Effector memory CD4-positive, alpha-beta T cell (primary cell): ENCODE data around the gene PKP1.

Experiments
- DNase-seq, 3 donors: peaks; one replicate each; pipeline ENCODE4 v3.0.0-alpha.2; 2020
- H3K27ac ChIP-seq: 2 replicates; pipeline ENCODE4 v1.7.0; 2013; ENCODE audit warnings: mild to moderate bottlenecking, low read length, moderate library complexity; ENCODE audit not compliant: insufficient read depth, poor library complexity, severe bottlenecking
- H3K27me3 ChIP-seq: replicated peaks from 2 replicates; pipeline ENCODE4 v1.7.0; 2013; ENCODE audit warnings: mild to moderate bottlenecking, low read length; ENCODE audit not compliant: insufficient read depth, control insufficient read depth, poor library complexity, severe bottlenecking
- H3K36me3 ChIP-seq: 2 replicates; pipeline ENCODE4 v1.7.0; 2013; ENCODE audit warnings: mild to moderate bottlenecking, low read length, moderate library complexity; ENCODE audit not compliant: control insufficient read depth, insufficient read depth
- H3K4me1 ChIP-seq: 2 replicates; pipeline ENCODE4 v1.7.0; 2013; ENCODE audit warnings: low read length, mild to moderate bottlenecking; ENCODE audit not compliant: control insufficient read depth, insufficient read depth, poor library complexity, severe bottlenecking
- H3K4me3 ChIP-seq: 2 replicates; pipeline ENCODE4 v1.7.0; 2013; ENCODE audit warnings: low read length, low read depth, mild to moderate bottlenecking; ENCODE audit not compliant: insufficient read depth, poor library complexity, severe bottlenecking
- H3K9me3 ChIP-seq: 2 replicates; pipeline ENCODE4 v1.7.0; 2013; ENCODE audit warnings: mild to moderate bottlenecking, low read length, moderate library complexity; ENCODE audit not compliant: control insufficient read depth

PKP1 gene

GRCh38 chr1:201316556-201316955, 33.2 kb downstream of the PKP1 start:
- no peak overlapping the region for H3K27ac ChIP-seq
- H3K4me1 ChIP-seq, result no peaks in the 10 kb centered on the region
- no peaks in the 10 kb centered on the region for H3K27me3 ChIP-seq
- H3K4me3 ChIP-seq, result no peak overlapping the region
- no peaks in the 10 kb centered on the region for H3K9me3 ChIP-seq
- no peak for DNase-seq
- no peaks in the 10 kb centered on the region for H3K36me3 ChIP-seq

- DNase-seq, result no peak
- Histone ChIP-seq H3K27me3 (no peaks in the 10 kb centered on the region), H3K9me3 (no peaks in the 10 kb centered on the region), H3K4me1 (no peaks in the 10 kb centered on the region), H3K36me3 (no peaks in the 10 kb centered on the region), H3K4me3 (no peak overlapping the region), H3K27ac (no peak overlapping the region)
Observed at GRCh38 chr1:201317551-201317950, 34.2 kb downstream of the PKP1 start.

GRCh38 chr1:201318504-201319340, 35.4 kb downstream of the PKP1 start:
- Histone ChIP-seq H3K36me3 (no peaks in the 10 kb centered on the region), H3K9me3 (no peaks in the 10 kb centered on the region), H3K4me1 (no peaks in the 10 kb centered on the region), H3K27ac (no peak overlapping the region), H3K4me3 (no peak overlapping the region), H3K27me3 (no peaks in the 10 kb centered on the region)
- DNase-seq, result no peak

DNA sequence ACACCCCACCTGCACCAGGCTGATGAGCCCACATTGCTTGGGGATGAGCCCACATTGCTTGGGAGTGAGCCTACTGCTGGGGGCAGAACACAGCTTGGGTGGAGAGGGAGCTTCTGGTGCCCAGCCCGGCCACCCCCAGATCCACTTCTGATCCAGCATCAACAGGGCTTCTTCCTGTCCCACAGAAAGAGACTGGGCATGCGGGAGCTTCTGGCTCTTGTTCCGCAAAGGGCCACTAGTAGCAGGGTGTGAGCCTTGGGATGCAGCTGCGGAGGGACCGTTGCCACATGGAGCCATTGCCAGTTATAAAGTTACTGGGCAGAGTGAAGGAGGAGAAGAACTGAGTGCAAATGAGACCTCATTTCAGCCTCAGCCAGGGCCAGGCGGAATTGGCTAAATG, 36.3 kb downstream of the PKP1 start:
- no peaks in the 10 kb centered on the region for H3K36me3 ChIP-seq
- DNase-seq, result no peak
- H3K4me3 ChIP-seq, result no peak overlapping the region
- no peak overlapping the region for H3K27ac ChIP-seq
- no peaks in the 10 kb centered on the region for H3K27me3 ChIP-seq
- H3K9me3 ChIP-seq, result no peaks in the 10 kb centered on the region
- no peaks in the 10 kb centered on the region for H3K4me1 ChIP-seq

DNA sequence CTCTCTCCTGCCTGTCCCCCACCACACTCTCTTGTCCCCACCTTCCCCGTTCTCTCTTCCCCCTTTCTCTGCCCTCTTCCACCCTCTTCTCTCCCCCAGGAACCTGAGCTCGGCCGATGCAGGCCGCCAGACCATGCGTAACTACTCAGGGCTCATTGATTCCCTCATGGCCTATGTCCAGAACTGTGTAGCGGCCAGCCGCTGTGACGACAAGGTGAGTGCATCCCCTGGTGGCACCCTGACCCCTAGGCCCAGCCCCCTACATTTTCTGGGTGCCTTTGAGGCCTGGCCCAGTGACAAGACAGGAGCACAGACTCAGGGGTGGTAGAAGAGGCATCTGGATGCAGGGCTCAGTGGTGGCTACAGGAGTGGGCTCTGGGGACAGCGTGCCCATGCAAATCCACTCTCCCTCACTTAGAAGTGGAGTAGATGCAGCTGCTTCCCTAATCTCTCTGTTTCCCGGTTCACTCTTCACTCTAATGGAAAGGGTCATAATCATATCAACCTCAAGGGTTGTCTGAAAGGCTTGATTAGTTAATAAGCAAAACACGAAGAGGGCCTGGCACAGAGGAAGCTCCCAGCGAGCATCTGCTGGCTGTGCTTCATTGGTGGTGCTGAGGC, 37.0 kb downstream of the PKP1 start:
- Histone ChIP-seq H3K27me3 (no peaks in the 10 kb centered on the region), H3K27ac (no peak overlapping the region), H3K9me3 (no peaks in the 10 kb centered on the region), H3K4me3 (no peak overlapping the region), H3K4me1 (no peaks in the 10 kb centered on the region), H3K36me3 (no peaks in the 10 kb centered on the region)
- no peak for DNase-seq

DNA sequence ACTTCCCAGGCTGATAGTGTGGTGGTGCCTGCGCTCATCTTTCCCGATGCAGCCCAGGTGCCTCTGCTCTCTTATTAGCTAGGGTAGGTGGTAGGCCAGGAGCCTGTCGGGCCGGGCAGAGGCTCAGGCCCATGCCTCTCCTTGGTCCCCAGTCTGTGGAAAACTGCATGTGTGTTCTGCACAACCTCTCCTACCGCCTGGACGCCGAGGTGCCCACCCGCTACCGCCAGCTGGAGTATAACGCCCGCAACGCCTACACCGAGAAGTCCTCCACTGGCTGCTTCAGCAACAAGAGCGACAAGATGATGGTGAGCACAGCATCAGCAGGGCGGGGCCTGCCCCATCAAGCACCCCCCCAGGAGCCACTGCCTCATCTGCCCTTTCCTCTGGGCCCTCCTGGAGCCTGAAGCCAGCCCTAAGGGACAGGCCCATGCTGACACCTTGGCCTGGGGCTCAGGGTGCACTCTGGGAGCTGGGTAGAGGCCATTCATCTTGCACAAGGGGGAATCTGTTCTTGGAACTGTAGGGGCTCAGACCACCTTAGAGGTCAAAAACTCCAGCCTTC, 38.6 kb downstream of the PKP1 start:
- H3K9me3 ChIP-seq, result no peaks in the 10 kb centered on the region
- H3K27me3 ChIP-seq, result no peaks in the 10 kb centered on the region
- no peaks in the 10 kb centered on the region for H3K4me1 ChIP-seq
- H3K4me3 ChIP-seq, result no peak overlapping the region
- H3K36me3 ChIP-seq, result no peaks in the 10 kb centered on the region
- DNase-seq, result no peak
- H3K27ac ChIP-seq, result no peak overlapping the region

DNA sequence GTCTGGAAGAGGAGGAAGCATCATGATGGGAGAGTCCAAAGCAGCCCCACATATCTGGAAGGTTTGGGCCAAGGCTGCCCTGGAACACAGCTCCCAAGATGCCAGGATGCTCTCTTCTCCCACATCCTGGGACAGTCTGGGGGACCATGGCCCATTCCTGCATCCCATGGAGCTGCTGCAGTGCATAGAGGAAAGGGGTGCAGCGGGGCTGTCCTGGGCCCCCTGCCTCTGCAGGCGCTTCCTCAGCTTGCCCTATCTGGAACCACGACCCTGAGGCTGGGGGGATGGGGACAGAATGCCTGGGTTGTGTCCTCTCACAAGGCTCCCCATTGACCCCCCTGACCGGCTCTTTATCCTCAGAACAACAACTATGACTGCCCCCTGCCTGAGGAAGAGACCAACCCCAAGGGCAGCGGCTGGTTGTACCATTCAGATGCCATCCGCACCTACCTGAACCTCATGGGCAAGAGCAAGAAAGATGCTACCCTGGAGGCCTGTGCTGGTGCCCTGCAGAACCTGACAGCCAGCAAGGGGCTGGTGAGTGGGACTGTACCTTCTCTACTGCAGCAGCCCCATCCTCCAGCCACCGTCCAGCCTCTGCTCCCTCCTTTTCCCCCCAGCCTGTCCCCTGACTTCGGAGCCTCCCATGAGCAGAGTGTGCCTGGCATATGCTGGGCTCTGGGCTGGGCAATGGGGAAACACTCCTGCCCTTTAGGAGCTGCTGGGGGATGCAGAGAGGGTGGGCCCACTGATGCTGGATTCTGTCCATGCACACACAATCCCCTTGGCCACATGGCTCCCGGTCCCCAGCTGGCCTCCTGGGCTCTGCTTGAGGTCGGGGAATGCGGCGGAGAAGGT, 39.6 kb downstream of the PKP1 start:
- no peak overlapping the region for H3K4me3 ChIP-seq
- H3K4me1 ChIP-seq, result no peaks in the 10 kb centered on the region
- no peak for DNase-seq
- no peak overlapping the region for H3K27ac ChIP-seq
- H3K9me3 ChIP-seq, result no peaks in the 10 kb centered on the region
- H3K36me3 ChIP-seq, result no peaks in the 10 kb centered on the region
- H3K27me3 ChIP-seq, result no peaks in the 10 kb centered on the region

DNA sequence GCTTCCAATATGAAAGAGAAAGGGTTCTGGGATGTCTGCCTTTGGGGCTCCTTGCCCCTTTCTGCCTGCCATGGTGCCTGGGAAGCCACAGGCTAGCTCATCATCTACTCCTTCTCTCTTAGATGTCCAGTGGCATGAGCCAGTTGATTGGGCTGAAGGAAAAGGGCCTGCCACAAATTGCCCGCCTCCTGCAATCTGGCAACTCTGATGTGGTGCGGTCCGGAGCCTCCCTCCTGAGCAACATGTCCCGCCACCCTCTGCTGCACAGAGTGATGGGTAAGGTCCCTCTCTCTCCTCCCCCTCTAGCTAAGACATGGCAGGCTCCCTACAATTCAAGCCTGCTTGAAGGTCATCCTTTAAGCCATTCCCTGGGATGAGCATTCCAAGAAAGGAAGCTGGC, 41.0 kb downstream of the PKP1 start:
- Histone ChIP-seq H3K4me3 (no peak overlapping the region), H3K27me3 (no peaks in the 10 kb centered on the region), H3K4me1 (no peaks in the 10 kb centered on the region), H3K27ac (no peak overlapping the region), H3K36me3 (no peaks in the 10 kb centered on the region), H3K9me3 (no peaks in the 10 kb centered on the region)
- DNase-seq, result no peak

- Histone ChIP-seq H3K36me3 (no peaks in the 10 kb centered on the region), H3K4me1 (no peaks in the 10 kb centered on the region), H3K27me3 (no peaks in the 10 kb centered on the region), H3K4me3 (no peak overlapping the region), H3K9me3 (no peaks in the 10 kb centered on the region), H3K27ac (no peak overlapping the region)
- no peak for DNase-seq
Observed at GRCh38 chr1:201324821-201325677, 41.7 kb downstream of the PKP1 start.
